IPS-NIHi7 (cell line): Measurements from ENCODE around the gene PLEKHN1.
"Not testable (repeated sequence)": the region's sequence is repeated elsewhere in the genome, so short reads cannot be mapped to it uniquely, and the experiment has no call there.

Source experiments
- DNase-seq: peaks from one replicate; pipeline ENCODE4 v3.0.0; 2012; ENCODE audit warnings: mixed read lengths; ENCODE audit errors: extremely low spot score

The PLEKHN1 gene

DNA sequence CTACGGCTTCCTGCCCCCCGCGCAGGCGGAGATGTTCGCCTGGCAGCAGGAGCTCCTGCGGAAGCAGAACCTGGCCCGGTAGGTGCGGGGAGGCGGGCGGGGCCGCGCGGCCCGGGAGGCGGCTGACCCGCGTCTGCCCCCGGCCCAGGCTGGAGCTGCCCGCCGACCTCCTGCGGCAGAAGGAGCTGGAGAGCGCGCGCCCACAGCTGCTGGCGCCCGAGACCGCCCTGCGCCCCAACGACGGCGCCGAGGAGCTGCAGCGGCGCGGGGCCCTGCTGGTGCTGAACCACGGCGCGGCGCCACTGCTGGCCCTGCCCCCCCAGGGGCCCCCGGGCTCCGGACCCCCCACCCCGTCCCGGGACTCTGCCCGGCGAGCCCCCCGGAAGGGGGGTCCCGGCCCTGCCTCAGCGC, 23.9 kb upstream of the PLEKHN1 start:
- peak; percentile 59 for DNase-seq

DNA sequence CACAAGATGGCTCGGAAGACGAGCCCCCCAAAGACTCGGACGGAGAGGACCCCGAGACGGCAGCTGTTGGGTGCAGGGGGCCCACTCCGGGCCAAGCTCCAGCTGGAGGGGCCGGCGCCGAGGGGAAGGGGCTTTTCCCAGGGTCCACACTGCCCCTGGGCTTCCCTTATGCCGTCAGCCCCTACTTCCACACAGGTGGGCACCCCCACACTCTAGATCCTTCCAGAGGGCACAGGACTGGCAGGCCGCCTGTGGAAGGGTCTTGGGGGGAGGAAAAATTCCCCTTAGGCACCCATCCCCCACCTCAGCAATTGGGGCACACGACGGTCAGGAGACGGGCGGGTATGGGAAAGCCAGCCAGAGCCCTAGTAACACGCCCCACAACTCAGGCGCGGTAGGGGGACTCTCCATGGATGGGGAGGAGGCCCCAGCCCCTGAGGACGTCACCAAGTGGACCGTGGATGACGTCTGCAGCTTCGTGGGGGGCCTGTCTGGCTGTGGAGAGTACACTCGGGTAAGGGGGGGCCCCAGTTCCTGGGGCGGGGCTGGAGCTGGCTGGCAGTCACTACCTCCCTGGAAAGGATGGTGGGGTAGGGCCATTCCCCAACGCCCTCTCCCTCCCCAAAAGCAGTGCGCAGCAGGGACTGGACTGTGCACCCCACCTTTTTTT, 23.3 kb upstream of the PLEKHN1 start:
- no peak for DNase-seq

DNA sequence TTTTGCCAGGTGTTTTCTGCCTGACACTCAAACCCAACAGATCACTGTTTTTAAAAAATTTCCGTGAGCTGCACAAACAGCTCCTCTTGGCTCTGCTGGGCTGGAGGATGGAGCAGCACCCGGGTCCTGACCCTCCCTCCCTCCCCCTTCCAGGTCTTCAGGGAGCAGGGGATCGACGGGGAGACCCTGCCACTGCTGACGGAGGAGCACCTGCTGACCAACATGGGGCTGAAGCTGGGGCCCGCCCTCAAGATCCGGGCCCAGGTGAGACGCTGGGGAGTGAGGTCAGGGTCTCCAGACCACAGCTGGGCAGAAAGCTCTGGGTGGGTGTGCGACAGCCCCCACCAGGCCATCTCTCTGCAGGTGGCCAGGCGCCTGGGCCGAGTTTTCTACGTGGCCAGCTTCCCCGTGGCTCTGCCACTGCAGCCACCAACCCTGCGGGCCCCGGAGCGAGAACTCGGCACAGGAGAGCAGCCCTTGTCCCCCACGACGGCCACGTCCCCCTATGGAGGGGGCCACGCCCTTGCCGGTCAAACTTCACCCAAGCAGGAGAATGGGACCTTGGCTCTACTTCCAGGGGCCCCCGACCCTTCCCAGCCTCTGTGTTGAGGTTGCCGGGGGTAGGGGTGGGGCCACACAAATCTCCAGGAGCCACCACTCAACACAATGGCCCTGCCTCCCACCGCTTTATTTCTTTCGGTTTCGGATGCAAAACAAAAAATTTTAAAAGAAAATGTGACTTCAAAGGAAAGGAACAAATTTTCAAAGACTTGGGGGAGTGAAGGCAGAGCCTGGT, 22.5 kb upstream of the PLEKHN1 start:
- DNase-seq: peak; percentile 40

DNA sequence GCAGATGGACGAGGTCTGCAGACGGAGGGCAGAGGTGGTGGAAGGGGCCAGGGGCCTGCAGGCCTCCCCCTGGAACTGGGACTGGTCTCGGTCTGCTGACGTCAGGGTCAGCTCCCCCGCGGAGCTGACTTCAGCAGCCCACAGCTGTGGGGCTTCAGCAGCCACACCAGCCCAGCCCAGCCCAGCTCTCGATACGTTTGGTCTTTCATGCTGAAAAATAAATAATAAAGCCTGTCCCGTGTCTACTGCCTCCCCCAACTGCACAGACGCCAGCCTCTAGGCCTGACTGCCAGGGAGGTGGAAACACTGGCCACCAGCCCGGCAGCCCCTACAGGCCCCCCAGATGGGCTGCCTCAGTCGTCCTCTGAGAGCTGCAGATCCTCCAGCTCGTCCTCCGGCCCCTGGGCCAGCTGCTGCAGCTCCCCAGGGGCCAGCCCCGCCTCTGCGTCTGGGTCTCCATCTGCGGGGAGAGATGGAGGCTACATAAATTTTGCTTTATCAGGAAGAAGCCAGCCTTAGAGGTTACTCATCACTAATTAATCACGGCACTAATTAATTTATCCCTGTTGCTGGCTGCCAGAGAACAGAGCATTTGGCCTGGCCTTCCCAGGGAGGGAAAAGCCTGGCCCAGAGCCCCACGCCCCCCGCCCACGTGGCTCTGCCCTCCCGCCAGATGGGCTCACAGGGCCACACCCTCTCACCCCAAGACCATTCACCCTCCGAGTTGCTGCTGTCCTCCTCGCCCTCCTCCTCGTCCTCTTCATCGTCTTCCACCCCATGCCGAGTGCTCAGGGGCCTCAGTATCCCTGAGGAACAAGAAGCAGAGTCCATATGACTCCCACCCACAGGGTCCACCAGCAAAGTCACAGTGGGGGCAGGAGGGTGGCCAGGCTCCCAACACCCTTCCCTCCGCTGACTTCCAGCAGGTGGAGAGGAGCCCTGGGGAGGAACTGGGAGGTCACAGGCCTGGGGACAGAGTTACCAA, 21.6 kb upstream of the PLEKHN1 start:
- no peak for DNase-seq

DNA sequence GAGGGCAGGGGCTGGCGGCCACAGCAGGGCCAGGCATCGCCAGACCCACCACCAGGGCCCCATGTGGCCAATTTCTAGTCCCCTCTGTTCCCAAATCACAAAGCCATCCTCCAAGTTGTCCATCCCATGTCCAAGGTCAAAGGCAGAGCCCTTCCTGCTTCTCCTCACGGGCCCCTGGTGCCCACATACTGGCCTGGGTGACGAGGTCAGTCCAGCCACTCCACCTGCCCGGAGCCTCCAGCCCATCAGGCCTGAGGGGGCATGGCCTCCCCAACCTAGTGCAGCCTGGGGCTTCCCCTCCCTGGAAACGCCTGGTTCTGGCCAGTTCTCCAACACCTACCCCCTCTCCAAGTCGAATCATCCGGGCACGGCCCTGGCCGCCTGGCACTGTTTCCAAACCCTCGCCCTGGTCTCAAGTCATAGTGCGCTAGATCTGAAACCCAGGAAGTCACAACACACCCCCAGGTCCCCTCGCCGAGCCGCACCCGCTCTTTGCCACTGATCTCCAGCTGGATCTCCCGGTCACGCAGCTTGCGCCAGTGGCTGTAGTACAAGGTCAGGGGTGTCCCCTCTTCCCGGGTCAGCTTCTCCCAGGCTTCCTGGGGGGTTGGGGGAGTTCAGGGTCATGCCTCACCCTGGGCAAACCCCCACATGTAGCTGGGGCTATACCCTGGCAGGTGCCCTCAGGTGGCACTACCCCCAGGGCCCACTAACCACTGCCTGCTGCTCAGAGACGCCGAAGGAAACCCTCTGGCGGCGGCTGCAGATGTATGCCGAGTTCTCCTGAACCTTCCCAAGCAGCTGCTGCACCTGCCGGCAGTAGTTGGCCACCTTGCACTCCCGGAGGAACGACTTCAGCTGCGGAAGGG, 20.4 kb upstream of the PLEKHN1 start:
- no peak for DNase-seq

DNA sequence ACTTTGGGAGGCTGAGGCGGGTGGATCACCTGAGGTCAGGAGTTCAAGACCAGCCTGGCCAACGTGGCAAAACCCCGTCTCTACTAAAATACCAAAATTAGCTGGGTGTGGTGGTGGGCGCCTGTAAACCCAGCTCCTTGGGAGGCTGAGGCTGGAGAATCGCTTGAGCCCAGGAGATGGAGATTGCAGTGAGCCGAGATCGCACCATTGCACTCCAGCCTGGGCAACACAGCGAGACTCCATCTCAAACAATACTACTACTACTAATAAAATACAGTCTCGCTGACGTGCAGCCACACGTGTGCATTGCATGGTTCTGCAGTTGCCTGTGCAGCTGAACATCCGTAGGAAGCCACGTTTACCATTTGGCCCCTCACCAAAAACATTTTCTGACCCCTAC, 19.5 kb upstream of the PLEKHN1 start:
- DNase-seq: not testable (repeated sequence)

DNA sequence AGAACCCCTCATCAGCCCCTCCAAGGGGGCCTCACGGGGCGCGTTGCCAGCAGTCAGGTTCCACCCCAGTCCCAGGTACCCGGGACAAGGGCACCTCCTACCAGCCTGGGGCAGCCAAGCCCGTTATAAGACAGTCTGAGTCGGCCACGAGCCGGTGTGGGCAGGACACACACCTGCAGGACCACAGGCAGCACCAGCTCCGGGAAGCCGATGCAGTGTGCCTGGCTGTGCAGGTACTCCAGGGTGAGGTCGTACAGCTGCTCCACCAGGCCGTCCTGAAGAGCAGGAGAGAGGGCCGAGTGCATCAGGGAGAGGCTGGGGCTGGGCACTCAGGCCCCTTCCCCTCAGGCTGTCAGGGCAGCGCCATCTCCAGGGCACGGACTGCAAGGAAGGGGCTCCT, 18.3 kb upstream of the PLEKHN1 start:
- no peak for DNase-seq

DNA sequence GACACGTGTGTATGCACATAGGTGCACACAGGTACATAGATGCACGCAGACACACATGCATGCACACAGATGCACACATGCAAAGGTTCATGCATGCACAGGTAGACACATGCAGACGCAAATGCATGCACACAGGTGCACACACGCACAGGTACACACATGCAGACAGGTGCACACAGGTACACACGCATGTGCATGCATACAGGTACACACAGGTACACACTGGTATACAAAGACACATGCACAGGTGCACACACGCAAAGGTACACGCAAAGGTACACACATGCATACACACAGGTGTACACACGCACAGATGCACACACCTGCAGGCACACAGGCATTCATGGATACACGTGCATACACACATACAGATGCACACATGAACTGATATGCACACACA, 16.0 kb upstream of the PLEKHN1 start:
- DNase-seq: no peak

DNA sequence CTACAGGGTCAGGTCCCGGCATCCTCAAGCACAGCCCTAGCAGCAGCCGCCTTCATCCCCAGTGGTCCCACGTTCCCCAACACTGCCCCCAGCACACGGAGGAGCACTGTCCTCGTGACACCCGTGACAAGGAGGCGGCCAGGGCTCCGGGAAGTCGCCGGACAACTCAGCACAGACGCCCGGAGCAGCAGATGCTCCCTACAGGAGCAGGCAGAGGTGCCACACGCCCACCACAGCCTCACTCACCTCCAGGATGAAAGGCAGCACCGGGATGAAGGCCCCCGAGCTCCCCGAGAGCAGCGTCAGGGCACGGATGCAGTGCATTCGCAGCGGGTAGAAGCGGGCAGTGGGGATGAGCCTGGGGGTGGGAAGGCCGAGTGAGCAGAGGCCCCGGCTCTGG, 15.4 kb upstream of the PLEKHN1 start:
- DNase-seq: no peak

DNA sequence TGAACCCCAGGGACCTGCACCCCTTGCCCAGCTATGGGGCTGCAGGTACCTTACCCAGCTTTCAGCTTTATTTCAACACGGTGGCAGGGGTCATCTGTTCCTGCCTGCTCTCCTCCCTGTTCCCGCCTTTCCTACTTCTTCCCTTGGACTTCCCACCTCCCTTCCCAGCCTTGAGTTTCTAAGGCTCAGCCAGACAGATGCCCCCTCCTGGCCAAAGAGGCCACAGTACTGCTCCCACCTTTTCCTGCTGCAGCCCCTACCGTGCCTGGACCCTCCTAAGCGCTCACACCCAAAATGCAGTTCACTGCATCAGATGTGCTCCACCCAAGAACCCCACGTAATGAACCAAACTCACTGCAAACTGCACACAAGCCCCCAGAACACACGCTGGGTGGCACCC, 14.9 kb upstream of the PLEKHN1 start:
- DNase-seq: peak; percentile 67

DNA sequence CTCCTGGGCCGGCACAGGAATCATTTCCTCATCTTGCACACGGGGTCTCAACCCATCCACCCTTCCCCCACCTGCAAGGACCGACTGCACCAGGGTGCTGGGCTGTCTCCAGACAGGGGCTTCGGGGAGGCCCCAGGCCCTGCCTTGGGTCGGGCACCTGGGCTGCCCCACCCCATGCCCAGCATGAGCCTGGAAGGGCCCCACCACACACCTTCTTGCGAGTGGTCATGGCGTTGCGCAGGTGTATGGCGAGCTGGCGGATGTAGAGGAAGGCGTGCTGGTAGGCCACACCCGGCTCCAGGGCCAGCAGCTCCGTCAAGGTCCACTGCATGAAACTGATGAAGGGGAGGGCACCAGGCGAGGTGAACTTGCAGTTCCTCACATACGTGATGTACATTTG, 14.1 kb upstream of the PLEKHN1 start:
- DNase-seq: no peak

DNA sequence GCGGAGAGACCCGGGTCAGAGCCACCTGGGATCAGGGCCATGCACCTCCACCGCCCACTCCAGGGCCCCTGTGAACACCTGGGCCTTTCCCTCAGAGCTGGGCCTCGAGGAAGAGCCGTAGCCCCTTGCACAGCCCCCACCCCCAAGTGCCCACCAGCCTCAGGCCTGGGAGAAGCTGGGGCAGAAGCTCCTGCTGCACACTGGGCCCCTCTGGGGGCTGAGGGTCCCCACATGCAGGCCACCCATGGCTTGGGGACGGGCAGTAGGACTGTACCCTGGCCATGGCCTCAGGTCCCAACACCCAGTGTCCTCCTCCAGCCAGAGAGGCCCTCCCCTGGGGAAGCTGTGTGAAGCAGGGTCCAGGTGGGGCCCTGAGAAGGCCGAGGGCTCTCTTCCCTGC, 13.7 kb upstream of the PLEKHN1 start:
- no peak for DNase-seq

DNA sequence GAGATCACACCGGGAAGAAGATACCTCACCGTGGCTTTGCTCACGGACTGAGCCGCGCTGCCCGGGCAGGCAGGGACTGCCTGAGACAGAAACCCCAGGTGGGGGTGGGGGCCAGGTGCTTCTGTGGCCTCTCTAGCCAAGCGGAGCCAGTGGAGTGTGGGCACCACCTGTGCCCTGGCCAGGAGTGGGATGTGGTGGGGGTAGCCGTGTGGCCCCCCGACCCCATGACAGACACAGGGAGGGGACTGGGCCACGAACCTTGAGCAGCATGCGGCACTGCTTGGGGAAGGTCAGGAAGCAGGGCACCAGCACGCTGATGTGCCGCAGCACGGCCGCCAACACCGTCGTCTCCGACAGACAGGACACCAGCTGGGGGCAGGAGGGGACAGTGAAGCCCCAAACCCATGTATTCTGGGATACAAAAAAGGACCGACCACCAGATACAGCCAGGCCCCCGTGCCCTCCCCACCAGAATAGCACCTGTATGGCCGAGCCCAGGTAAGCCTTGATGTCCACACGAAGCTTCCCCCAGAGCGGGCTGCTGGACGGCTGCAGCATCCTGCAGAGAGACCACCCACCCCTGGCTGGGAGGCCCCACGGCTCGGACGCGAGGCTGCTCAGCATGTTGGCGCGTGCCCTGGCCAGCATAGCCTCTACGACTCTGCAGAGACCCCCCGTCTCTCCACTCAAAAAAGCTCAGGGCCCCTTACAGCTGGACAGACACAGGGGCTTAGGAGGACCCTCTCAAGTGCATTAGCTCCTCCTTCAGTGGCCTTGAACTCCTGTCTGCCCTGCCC, 12.6 kb upstream of the PLEKHN1 start:
- DNase-seq: no peak

DNA sequence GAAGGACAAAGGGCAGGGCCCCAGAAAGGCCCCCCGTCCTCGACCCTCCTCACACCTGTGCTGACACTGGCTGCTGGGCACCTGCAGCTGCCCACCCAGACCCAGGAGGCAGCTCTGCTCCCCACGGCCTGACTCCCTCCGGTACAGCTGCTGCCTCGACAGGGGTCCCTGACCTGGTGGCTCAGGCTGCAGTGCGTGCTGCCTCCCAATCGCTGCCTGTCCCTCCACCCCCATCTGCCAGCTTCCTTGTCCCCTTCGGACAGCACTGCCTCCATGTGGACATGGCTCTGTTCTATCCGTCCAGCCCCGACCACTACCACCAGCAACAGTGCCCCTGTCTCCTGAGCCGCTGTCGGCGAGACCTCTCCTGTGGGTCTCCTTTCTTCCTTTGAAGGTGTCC, 11.4 kb upstream of the PLEKHN1 start:
- no peak for DNase-seq

DNA sequence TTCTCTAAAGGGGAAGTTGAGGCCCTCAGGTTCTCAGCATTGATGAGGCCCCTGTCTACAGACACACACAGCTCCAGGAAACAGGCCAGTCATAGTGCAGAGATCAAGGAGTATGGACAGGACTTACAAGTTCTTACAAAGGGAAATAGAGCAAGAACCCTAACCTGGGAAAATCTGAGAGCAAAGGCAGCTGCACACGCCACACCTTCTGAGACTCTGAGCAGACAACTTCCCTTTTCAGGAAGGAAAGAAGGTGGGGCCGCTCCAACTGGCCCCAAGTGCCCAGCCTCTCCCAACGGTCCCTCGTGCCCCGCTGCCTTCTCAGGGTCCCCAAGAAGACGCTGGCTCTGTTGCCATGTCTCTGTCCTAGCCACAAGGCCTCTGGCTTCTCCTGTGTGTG, 10.8 kb upstream of the PLEKHN1 start:
- no peak for DNase-seq

DNA sequence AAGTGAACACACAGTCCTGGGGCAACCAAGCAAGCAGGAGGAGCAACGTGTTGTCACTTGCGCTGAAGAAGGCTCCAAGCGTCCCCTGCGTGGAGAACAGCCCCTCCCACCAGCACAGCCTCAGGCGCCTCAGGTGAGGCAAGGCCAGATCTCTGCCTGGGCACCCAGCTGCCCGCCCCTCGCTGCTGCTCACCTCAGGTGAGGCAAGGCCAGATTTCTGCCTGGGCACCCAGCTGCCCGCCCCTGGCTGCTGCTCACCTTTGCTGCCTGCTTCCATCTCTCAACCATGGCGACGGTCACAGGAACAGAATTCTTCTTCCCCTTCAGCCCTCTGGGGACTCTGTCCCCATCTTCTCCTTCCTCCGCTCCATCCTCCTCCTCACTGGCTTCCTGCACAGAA, 9.6 kb upstream of the PLEKHN1 start:
- DNase-seq: no peak

DNA sequence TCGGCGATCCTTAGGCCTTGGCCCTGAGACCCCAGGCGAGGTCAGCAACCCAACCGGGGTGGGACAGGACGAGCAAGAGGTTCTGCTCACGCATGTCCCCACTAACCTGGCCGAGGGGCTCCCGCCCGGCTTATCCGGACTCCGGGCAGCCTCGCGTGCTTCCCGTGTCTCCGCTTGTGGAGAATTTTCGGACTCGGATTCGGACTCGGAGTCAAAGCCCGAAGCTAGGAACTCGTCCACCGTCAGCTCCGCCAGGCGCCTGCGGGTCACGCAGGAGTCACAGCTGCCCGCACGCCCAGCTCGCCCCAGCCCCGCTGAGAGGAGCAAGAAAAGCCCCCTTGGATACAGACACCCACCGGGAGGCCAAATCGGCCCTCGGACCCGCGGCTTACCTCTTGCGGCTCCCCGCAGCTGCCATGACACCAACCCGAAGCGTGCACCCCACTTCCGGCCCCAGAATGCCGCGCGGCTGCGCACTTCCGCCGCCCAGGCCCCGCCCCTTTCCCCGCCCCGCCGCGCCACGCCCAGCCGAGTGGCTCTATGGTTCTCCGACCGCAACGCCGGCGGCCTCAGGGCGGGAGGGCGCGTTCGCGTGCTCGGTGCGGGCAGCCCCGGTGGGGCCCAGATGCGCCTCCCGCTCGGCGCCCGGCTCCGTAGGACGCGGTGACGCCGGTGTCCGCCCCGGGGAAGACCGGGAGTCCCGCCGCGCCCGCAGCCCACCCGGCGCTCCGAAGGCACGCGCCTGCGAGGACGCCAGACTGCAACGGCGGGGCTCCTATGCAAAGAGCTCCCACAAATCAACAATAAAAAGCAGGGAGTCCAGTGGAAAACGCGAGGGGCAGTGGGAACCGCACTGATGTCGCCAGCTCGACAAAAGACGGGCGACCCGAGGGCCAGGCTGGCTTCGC, 7.2 kb upstream of the PLEKHN1 start, which contains the start of gene NOC2L:
Gene NOC2L, minus strand, starts transcription at position 434 of the 908 bp plus-strand sequence. Its CDS starts 16 bp downstream, at position 418.
- DNase-seq: peak; percentile 91

DNA sequence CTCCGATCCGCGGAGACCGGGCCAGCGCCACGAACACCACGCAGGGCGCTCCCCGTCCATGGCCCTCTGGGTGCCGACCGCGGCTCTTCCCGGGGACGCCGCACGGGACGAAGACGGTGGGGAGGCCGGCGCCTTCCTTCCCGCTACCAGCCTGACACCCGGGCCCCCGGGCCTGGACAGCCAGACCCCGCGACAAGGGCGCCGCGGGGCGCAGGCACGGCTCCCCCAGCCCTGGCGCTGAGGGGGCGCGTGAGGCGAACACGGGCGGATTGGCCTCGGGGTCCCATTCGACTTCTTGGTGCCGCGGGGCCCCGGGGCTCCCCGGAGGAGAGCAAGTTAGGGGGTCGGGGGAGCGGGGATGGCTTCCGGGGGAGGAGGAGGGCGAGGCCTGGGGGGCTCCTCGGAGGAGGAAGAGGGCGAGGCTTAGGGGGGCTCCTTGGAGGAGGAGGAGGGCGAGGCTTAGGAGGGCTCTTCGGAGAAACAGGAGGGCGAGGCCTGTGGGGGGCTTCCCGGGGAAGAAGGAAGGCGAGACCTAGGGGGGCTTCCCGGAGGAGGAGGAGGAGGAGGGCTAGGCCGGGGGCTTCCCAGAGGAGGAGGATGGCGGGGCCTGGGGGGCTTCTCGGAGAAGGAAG, 6.4 kb upstream of the PLEKHN1 start:
- no peak for DNase-seq
